Endothelial cell (in vitro differentiated cells): Measurements from ENCODE around the gene TBX21. TPM values are rescaled to one million over a fixed set of nuclear protein-coding genes. Genes with fewer than 3 reads are reported as not detected.

ENCODE experiments used
- DNase-seq: peaks from one replicate; pipeline ENCODE4 v3.0.0; 2021; ENCODE audit warnings: low spot score
- H3K27ac Mint-ChIP-seq: one replicate; pipeline ENCODE4 v1.8.0; 2021; ENCODE audit warnings: mixed read lengths, inconsistent platforms; ENCODE audit not compliant: unreplicated experiment
- H3K27me3 Mint-ChIP-seq: one replicate; pipeline ENCODE4 v1.8.0; 2021; ENCODE audit warnings: mild to moderate bottlenecking, moderate library complexity, mixed read lengths, inconsistent platforms; ENCODE audit not compliant: unreplicated experiment
- H3K36me3 Mint-ChIP-seq: one replicate; pipeline ENCODE4 v1.8.0; 2021; ENCODE audit warnings: mild to moderate bottlenecking, low read depth, mixed read lengths, inconsistent platforms; ENCODE audit not compliant: unreplicated experiment
- H3K4me1 Mint-ChIP-seq: one replicate; pipeline ENCODE4 v1.8.0; 2021; ENCODE audit warnings: mild to moderate bottlenecking, mixed read lengths, inconsistent platforms; ENCODE audit not compliant: unreplicated experiment
- H3K4me3 Mint-ChIP-seq: one replicate; pipeline ENCODE4 v1.8.0; 2021; ENCODE audit warnings: mild to moderate bottlenecking, mixed read lengths, inconsistent platforms; ENCODE audit not compliant: unreplicated experiment
- H3K9me3 Mint-ChIP-seq: one replicate; pipeline ENCODE4 v1.8.0; 2021; ENCODE audit warnings: mixed read lengths, inconsistent platforms; ENCODE audit not compliant: unreplicated experiment
- total RNA-seq: library from RNA; stranded (reverse); fragmentation: NEBNext Ultra II Directional; extraction: Animal tissue kit (Norgen Biotek cat#: 25700); gene quantifications from one replicate; pipeline ENCODE4 v1.2.1, GENCODE V29; 2021; ENCODE audit not compliant: unreplicated experiment
- TF ChIP-seq, protein P1 (sequence below): fragments of 200-600 bp; sonication (generic); IDR thresholded peaks from one replicate; pipeline ENCODE4 v1.5.0; 2021; ENCODE audit warnings: antibody characterized with exemption; ENCODE audit not compliant: unreplicated experiment

Gene TBX21
- total RNA-seq, 1 donor from 2014 or later, result 0.21 TPM

DNA sequence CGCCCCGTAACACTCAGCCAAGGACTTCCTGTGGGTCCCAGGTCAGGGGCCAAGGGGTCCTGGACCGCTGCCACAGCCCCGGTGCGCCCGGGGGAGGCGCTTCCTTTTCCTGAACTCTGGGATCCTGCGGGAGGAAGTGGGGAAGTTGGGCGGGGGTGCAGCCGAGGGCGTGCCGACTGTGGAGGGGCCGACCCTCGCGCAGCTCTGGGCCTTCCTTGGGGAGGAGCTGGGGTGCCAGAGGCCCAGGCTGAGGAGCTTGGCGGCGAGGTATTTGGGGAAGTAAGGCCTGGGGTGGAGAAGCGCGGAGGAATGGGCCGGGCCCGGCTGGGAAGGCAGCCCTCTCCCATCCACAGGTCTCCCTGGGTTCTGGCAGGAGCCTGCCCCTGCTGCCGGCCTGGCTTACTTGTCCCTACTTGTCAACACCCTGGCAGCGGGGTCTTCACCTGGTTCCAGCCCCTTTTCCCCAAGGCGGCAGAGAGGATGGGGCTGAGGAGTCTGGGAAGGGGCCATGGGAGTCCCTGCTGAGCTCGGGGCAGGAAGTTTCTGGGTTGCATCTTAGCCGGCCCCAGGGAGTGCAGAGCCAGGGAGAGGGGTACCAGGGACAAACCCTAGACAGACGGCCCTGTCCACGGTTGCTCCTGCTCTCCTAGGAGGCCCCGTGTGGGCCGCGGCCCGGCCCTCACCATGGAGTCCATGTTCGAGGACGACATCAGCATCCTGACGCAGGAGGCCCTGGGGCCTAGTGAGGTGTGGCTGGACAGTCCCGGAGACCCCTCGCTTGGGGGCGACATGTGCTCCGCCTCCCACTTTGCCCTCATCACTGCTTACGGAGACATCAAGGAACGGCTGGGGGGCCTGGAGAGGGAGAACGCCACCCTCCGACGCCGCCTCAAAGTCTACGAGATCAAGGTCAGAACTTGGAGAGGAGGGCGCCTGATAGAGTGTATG lies 37.3 kb upstream of the TBX21 start:
- peak; percentile 50 for DNase-seq
- Mint-ChIP-seq H3K4me3 (peak overlapping the region; percentile 96), H3K36me3 (peaks cover 17% of the 10 kb centered on the region), H3K4me1 (peaks cover 46% of the 10 kb centered on the region), H3K9me3 (no peaks in the 10 kb centered on the region), H3K27ac (peak overlapping the region; percentile 87), H3K27me3 (peaks cover 5% of the 10 kb centered on the region)
- TF ChIP-seq, protein P1, sequence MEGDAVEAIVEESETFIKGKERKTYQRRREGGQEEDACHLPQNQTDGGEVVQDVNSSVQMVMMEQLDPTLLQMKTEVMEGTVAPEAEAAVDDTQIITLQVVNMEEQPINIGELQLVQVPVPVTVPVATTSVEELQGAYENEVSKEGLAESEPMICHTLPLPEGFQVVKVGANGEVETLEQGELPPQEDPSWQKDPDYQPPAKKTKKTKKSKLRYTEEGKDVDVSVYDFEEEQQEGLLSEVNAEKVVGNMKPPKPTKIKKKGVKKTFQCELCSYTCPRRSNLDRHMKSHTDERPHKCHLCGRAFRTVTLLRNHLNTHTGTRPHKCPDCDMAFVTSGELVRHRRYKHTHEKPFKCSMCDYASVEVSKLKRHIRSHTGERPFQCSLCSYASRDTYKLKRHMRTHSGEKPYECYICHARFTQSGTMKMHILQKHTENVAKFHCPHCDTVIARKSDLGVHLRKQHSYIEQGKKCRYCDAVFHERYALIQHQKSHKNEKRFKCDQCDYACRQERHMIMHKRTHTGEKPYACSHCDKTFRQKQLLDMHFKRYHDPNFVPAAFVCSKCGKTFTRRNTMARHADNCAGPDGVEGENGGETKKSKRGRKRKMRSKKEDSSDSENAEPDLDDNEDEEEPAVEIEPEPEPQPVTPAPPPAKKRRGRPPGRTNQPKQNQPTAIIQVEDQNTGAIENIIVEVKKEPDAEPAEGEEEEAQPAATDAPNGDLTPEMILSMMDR, result no peak

DNA sequence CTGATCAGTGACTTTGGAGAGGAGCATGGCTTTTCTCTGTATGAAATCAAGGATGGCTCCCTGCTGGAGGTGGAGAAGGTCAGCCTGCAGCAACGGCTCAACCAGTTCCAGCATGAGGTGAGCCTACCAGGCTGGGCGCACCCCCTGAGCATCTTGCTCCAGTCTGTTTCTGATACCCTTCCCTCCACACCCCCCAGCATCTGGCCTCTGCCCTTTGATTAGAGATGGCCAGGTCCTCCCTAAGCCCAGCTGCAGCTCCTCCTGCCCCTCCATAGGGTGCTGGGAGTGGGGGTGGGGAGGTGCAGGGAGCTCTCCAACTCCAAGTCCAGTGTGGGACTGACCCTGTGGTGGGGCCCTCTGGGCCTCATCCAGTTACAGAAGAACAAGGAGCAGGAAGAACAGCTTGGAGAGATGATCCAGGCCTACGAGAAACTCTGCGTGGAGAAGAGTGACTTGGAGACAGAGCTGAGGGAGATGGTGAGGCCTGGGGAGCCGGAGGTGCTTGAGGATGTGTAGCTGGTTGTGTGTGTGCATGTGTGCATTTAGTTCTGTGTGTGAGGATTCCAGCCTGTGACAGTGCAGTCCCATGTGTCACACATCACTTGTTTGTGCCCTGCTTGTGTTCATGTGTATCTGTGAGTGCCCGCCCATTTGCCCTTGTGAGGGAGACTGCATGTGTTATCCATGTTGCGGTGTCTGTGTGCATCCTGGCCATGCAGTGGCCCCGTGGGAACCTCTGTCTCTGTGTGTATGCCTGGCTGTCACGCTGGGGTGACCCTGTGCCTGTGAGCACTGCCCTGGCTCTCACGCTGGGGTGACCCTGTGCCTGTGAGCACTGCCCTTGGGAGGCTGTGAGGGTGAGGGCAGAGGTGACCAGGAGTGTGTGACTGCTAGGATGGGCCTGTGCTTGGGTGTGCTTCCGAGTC lies 36.1 kb upstream of the TBX21 start:
- Mint-ChIP-seq H3K27ac (peak overlapping the region; percentile 20), H3K4me1 (peaks cover 38% of the 10 kb centered on the region), H3K9me3 (no peaks in the 10 kb centered on the region), H3K36me3 (peaks cover 21% of the 10 kb centered on the region), H3K27me3 (peaks cover 5% of the 10 kb centered on the region), H3K4me3 (peak overlapping the region; percentile 16)
- DNase-seq, result no peak
- TF ChIP-seq, protein P1, result no peak

DNA sequence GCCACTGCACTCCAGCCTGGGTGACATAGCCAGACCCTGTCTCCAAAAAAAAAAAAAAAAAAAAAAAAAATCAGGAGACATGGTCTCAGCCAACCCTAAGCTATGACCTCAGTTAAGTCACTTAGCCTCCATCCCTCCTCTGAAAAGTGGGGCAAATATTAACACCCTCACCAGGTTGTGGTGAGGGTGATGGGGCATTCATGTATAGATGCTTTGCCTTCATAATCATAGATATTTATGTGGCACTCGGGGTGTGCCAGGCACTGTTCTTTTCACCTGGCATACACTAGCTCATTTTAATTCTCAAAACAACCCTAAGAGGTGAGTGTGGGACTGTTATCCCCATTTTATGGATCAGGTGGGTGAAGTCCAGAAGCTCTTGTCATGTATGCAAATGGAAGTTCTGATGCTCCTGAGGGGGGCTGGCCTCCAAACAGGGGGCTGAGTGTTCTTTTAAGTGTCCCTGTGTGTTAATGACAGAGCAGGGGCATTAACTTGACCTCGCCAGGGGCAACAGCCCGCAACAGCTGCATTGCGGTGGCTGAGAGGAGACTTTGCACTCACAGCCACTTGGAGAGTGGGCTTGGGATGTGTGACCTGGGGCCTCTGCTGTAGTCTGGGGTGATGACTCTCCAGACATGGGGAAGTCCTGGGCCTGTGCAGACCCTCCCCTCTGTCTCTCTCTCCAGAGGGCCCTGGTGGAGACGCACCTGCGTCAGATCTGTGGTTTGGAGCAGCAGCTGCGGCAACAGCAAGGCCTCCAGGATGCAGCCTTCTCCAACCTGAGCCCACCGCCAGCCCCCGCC lies 34.9 kb upstream of the TBX21 start:
- TF ChIP-seq, protein P1, result no peak
- H3K4me3 Mint-ChIP-seq, result no peak overlapping the region
- H3K27ac Mint-ChIP-seq, result no peak overlapping the region
- DNase-seq, result no peak
- H3K9me3 Mint-ChIP-seq, result no peaks in the 10 kb centered on the region
- H3K27me3 Mint-ChIP-seq, result peaks cover 5% of the 10 kb centered on the region
- H3K36me3 Mint-ChIP-seq, result peaks cover 21% of the 10 kb centered on the region
- H3K4me1 Mint-ChIP-seq, result peaks cover 29% of the 10 kb centered on the region

DNA sequence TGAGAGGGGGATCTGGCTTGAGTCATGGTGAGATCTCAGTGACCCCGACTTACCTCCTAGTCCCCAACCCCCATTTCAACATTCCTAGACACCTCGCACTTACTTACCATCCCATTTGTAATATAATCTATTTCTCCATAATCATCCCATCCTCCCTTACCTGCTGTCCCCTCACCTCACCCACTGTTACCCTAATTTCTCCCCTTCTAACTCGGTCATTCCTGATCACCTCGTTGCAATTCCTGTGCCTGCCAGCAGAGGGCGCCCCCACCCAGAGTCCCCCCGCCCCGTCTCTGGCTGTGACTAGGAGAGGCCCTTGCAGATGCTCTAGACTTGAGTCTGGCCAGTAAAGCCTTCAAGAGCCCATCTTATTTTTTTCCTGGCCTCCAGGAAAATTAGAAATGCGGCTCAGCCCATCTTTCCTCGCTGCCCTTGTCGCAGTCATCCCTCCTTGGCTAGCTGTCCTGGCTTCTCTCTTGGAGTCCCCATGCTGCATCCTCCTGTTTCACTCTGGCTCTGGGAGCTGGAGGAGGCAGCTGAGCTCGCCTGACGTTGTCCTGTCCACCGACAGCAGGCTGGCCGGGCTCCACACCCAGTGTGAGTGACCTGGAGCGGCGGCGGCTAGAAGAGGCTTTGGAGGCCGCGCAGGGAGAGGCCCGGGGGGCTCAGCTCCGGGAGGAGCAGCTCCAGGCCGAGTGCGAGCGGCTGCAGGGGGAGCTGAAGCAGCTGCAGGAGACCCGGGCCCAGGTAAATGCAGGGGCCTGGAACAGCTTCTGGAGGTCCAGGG lies 34.1 kb upstream of the TBX21 start:
- TF ChIP-seq, protein P1, result peak; percentile 99
- H3K36me3 Mint-ChIP-seq, result peaks cover 26% of the 10 kb centered on the region
- no peak overlapping the region for H3K4me3 Mint-ChIP-seq
- peak; percentile 82 for DNase-seq
- H3K27me3 Mint-ChIP-seq, result peaks cover 5% of the 10 kb centered on the region
- H3K4me1 Mint-ChIP-seq, result peaks cover 28% of the 10 kb centered on the region
- H3K27ac Mint-ChIP-seq, result no peak overlapping the region
- H3K9me3 Mint-ChIP-seq, result no peaks in the 10 kb centered on the region
